HCT116 (cell line): ENCODE measurements around the gene LYRM7. TPM values are rescaled to one million over a fixed set of nuclear protein-coding genes. Genes with fewer than 3 reads are reported as not detected.

ENCODE experiments used
- ATAC-seq: fragments of 200-7000 bp; cut with Tn5 transposase; 2 replicates; pipeline ENCODE4 v1.9.1; 2020; ENCODE audit warnings: mild to moderate bottlenecking, moderate library complexity
- BruUV-seq: library from RNA; stranded (reverse); fragments of 400-500 nt; replicated peaks from 2 replicates; lab custom pipeline; 2021; lab: Mats Ljungman, UMichigan
- CTCF ChIA-PET: fragments of 300-600 bp; sonication (Branson Sonifier 250); formaldehyde crosslinking; loops from one replicate; lab custom pipeline; 2021; ENCODE audit warnings: antibody characterized with exemption; lab: Charles Lee
- POLR2A ChIA-PET: fragments of 300-600, 350-600 bp; sonication (Branson Sonifier 250); formaldehyde crosslinking; loops from one replicate; lab custom pipeline; 2021; ENCODE audit warnings: antibody characterized with exemption; lab: Charles Lee
- RAD21 ChIA-PET, 2 experiments: fragments of 300-600 bp; sonication (Branson Sonifier 250); formaldehyde crosslinking; loops; one replicate each; lab custom pipeline; 2023; ENCODE audit warnings: low total read pairs in 2 of 2; ENCODE audit not compliant: uncharacterized antibody in 2 of 2, unreplicated experiment in 2 of 2, low non-redundant PET in 1 of 2; lab: Charles Lee
- DNase-seq: peaks from one replicate; pipeline ENCODE4 v3.0.0-alpha.2; 2010; ENCODE audit warnings: low read depth, low spot score
- H2AFZ ChIP-seq: fragments of 200-600 bp; shearing (Covaris generic), sonication (generic); 2 replicates; pipeline ENCODE4 v1.6.1; 2017; ENCODE audit warnings: low read depth, mixed run types, mixed read lengths, antibody characterized with exemption, low read length; ENCODE audit not compliant: poor library complexity, severe bottlenecking
- H3K27ac ChIP-seq: 2 replicates; pipeline ENCODE4 v1.5.1; 2012; ENCODE audit warnings: low read depth, low read length
- H3K27me3 ChIP-seq: fragments of 200-600 bp; sonication (generic); 2 replicates; pipeline ENCODE4 v1.6.1; 2016; ENCODE audit warnings: mixed run types, low read length, mixed read lengths; ENCODE audit not compliant: insufficient read depth
- H3K36me3 ChIP-seq, 2 experiments: fragments of 200-500 bp in 1 of 2; fragments of 200-600 bp in 1 of 2; sonication (Bioruptor generic) in 1 of 2; sonication (generic) in 1 of 2; 2 replicates each; pipeline versions ENCODE4 v1.5.1 to v1.6.1; 2014 to 2016; ENCODE audit warnings: low read length in 2 of 2, inconsistent platforms in 1 of 2, mixed read lengths in 1 of 2, mixed run types in 1 of 2; ENCODE audit not compliant: insufficient read depth in 2 of 2, control insufficient read depth in 1 of 2
- H3K4me1 ChIP-seq, 2 experiments: fragments of 200-600 bp in 1 of 2; sonication (generic) in 1 of 2; 2 replicates each; pipeline versions ENCODE4 v1.5.1 to v1.6.1; 2012 to 2017; ENCODE audit warnings: low read length in 2 of 2, inconsistent platforms in 1 of 2, mild to moderate bottlenecking in 1 of 2, mixed read lengths in 1 of 2, mixed run types in 1 of 2, moderate library complexity in 1 of 2; ENCODE audit not compliant: insufficient read depth in 2 of 2, control insufficient read depth in 1 of 2
- H3K4me2 ChIP-seq: fragments of 200-600 bp; sonication (generic); 2 replicates; pipeline ENCODE4 v1.6.1; 2017; ENCODE audit warnings: mixed run types, low read length, mixed read lengths
- H3K4me3 ChIP-seq, 2 experiments: fragments of 200-600 bp in 1 of 2; sonication (generic) in 1 of 2; replicated peaks in 1 of 2; 2 replicates each; pipeline ENCODE4 v1.5.1; 2011 to 2016; ENCODE audit warnings: low read length in 2 of 2, control low read depth in 1 of 2, low read depth in 1 of 2, mild to moderate bottlenecking in 1 of 2, mixed read lengths in 1 of 2, mixed run types in 1 of 2
- H3K79me2 ChIP-seq: fragments of 200-600 bp; sonication (generic); 2 replicates; pipeline ENCODE4 v1.6.1; 2017; ENCODE audit warnings: mild to moderate bottlenecking, mixed run types, low read length, moderate library complexity, mixed read lengths; ENCODE audit not compliant: insufficient read depth
- H3K9ac ChIP-seq: fragments of 200-600 bp; sonication (generic); 2 replicates; pipeline ENCODE4 v1.6.1; 2016; ENCODE audit warnings: low read length, mixed read lengths
- H3K9me2 ChIP-seq: fragments of 200-600 bp; sonication (generic), shearing (Covaris generic); 2 replicates; pipeline ENCODE4 v1.6.1; 2017; ENCODE audit warnings: mixed run types, mild to moderate bottlenecking, moderate library complexity; ENCODE audit not compliant: insufficient read depth
- H3K9me3 ChIP-seq, 2 experiments: fragments of 200-500 bp in 1 of 2; fragments of 200-600 bp in 1 of 2; sonication (Bioruptor generic) in 1 of 2; sonication (generic) in 1 of 2; 2 replicates each; pipeline ENCODE4 v1.6.1; 2014 to 2017; ENCODE audit warnings: low read length in 2 of 2, mixed read lengths in 2 of 2, inconsistent platforms in 1 of 2, low read depth in 1 of 2, mild to moderate bottlenecking in 1 of 2, mixed run types in 1 of 2, moderate library complexity in 1 of 2; ENCODE audit not compliant: control insufficient read depth in 1 of 2, insufficient read depth in 1 of 2
- H4K20me1 ChIP-seq: fragments of 200-600 bp; sonication (generic), shearing (Covaris generic); 2 replicates; pipeline ENCODE4 v1.6.1; 2017; ENCODE audit warnings: mixed run types, mild to moderate bottlenecking, moderate library complexity; ENCODE audit not compliant: insufficient read depth
- CBX3 ChIP-seq: IDR thresholded peaks from 2 replicates; pipeline ENCODE4 v1.6.1; 2012; ENCODE audit warnings: low read depth
- CEBPB ChIP-seq: IDR thresholded peaks from 2 replicates; pipeline ENCODE4 v1.6.1; 2012; ENCODE audit warnings: low read depth
- CTCF ChIP-seq, 3 experiments: fragments of 200-600 bp in 1 of 3; sonication (generic) in 1 of 3; IDR thresholded peaks in 2 of 3; conservative IDR thresholded peaks in 1 of 3; 2 replicates each; pipeline ENCODE4 v1.5.1; 2012 to 2017; ENCODE audit warnings: low read depth in 2 of 3, low read length in 2 of 3, antibody characterized with exemption in 1 of 3, borderline replicate concordance in 1 of 3, control low read depth in 1 of 3, mild to moderate bottlenecking in 1 of 3, mixed read lengths in 1 of 3, mixed run types in 1 of 3, moderate library complexity in 1 of 3; ENCODE audit not compliant: insufficient read depth in 1 of 3
- EGR1 ChIP-seq: IDR thresholded peaks from 2 replicates; pipeline ENCODE4 v1.6.1; 2012; ENCODE audit warnings: low read depth
- ELF1 ChIP-seq: IDR thresholded peaks from 2 replicates; pipeline ENCODE4 v1.6.1; 2012; ENCODE audit warnings: low read depth, borderline replicate concordance
- POLR2A ChIP-seq: IDR thresholded peaks from 2 replicates; pipeline ENCODE4 v1.7.0; 2011; ENCODE audit warnings: borderline replicate concordance; ENCODE audit not compliant: insufficient read depth, insufficient read length; ENCODE audit errors: extremely low read depth
- POLR2AphosphoS5 ChIP-seq: IDR thresholded peaks from 2 replicates; pipeline ENCODE4 v1.6.1; 2011; ENCODE audit warnings: mild to moderate bottlenecking, low read depth, low read length, moderate library complexity
- RAD21 ChIP-seq: IDR thresholded peaks from 2 replicates; pipeline ENCODE4 v1.6.1; 2012; ENCODE audit warnings: low read depth, mild to moderate bottlenecking
- SP1 ChIP-seq: IDR thresholded peaks from 2 replicates; pipeline ENCODE4 v1.6.1; 2012; ENCODE audit warnings: low read depth
- TCF7L2 ChIP-seq: IDR thresholded peaks from 2 replicates; pipeline ENCODE4 v1.7.0; 2011; ENCODE audit warnings: borderline replicate concordance, inconsistent platforms; ENCODE audit not compliant: insufficient read depth, insufficient read length; ENCODE audit errors: extremely low read depth
- ZBTB33 ChIP-seq: IDR thresholded peaks from 2 replicates; pipeline ENCODE4 v1.6.1; 2011; ENCODE audit warnings: mild to moderate bottlenecking, low read length, moderate library complexity; ENCODE audit not compliant: insufficient replicate concordance; ENCODE audit errors: extremely low read depth
- ZNF274 ChIP-seq: fragments of 200-500 bp; sonication (Bioruptor generic); IDR thresholded peaks from 2 replicates; pipeline ENCODE4 v1.6.1; 2014; ENCODE audit warnings: mild to moderate bottlenecking, low read depth, low read length, inconsistent platforms
- intact Hi-C: fragments of 100-400 bp; cut with micrococcal nuclease; formaldehyde crosslinking; loops from 2 replicates; pipeline ENCODE4 v1.10.0; 2022
- total RNA-seq: library from RNA; stranded (reverse); gene quantifications from one replicate; pipeline ENCODE4 v1.2.1, GENCODE V29; 2021; ENCODE audit not compliant: unreplicated experiment
- TF ChIP-seq, protein P1 (sequence below): IDR thresholded peaks from 2 replicates; pipeline ENCODE4 v1.6.1; 2012

Gene LYRM7
- total RNA-seq, 1 experiment from 2014 or later = 14.4 TPM

- Histone ChIP-seq H2AFZ (no peak overlapping the region), H3K27ac (no peak overlapping the region), H3K9me3 (no peaks in the 10 kb centered on the region), H3K9me2 (no peaks in the 10 kb centered on the region), H3K27me3 (no peaks in the 10 kb centered on the region), H3K9ac (no peak overlapping the region), H4K20me1 (no peaks in the 10 kb centered on the region), H3K4me2 (no peak overlapping the region), H3K4me3 (no peak overlapping the region), H3K4me1 (no peaks in the 10 kb centered on the region), H3K36me3 (no peaks in the 10 kb centered on the region), H3K79me2 (no peaks in the 10 kb centered on the region)
- BruUV-seq = no TSS peak
- TF ChIP-seq, protein P1, sequence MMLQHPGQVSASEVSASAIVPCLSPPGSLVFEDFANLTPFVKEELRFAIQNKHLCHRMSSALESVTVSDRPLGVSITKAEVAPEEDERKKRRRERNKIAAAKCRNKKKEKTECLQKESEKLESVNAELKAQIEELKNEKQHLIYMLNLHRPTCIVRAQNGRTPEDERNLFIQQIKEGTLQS = no peak
- TF ChIP-seq POLR2A (no peak), CTCF (IDR thresholded peaks at IDR 0.05 in 2 of 3, conservative IDR thresholded peaks at IDR 0.05 in 1 of 3; ENCODE audit: borderline replicate concordance in 1 of 3, insufficient read depth in 1 of 3, low read depth in 2 of 3, low read length in 2 of 3) (no peak), CEBPB (no peak), ZBTB33 (no peak), CBX3 (no peak), EGR1 (no peak), POLR2AphosphoS5 (no peak), ELF1 (no peak), RAD21 (no peak), TCF7L2 (no peak), ZNF274 (no peak), SP1 (no peak)
- ChIA-PET RAD21 (no interaction called here), CTCF (no interaction called here), POLR2A (no interaction called here)
- DNase-seq (no peak), ATAC-seq (no peak)
- intact Hi-C loops = no loop called here
Observed at GRCh38 chr5:131214609-131215227, 44.0 kb downstream of the LYRM7 start.
